K562 (cell line): Measurements from ENCODE around the gene RALY. TPM values are rescaled to one million over a fixed set of nuclear protein-coding genes. Genes with fewer than 3 reads are reported as not detected.

Experiments
- CEBPZ ChIP-seq: fragments of 150-350 bp; IDR thresholded peaks from 2 replicates; pipeline ENCODE4 v1.6.1; 2014; ENCODE audit warnings: low read depth, mild to moderate bottlenecking, low read length, borderline replicate concordance
- CREB5 ChIP-seq: fragments of 250-450 bp; sonication (Bioruptor Pico); IDR thresholded peaks from 2 replicates; pipeline ENCODE4 v1.5.0; 2020; ENCODE audit warnings: mild to moderate bottlenecking
- FUS ChIP-seq: fragments of 200-400 bp; formaldehyde crosslinking; optimal IDR thresholded peaks from 2 replicates; pipeline ENCODE3; 2017; ENCODE audit warnings: low read depth, low read length
- GABPA ChIP-seq: fragments of 200-800 bp; sonication (Bioruptor generic); conservative IDR thresholded peaks from 2 replicates; pipeline ENCODE4 v1.6.1; 2016; ENCODE audit warnings: low read depth, missing genetic modification characterization, missing compliant biosample characterization
- MGA ChIP-seq: fragments of 450-650 bp; IDR thresholded peaks from 2 replicates; pipeline ENCODE4 v1.6.1; 2016; ENCODE audit warnings: mild to moderate bottlenecking, moderate library complexity
- MYNN ChIP-seq, 2 experiments: sonication (generic); formaldehyde crosslinking in 1 of 2; IDR thresholded peaks; 2 replicates each; pipeline versions ENCODE4 v1.5.0 to v1.6.1; 2016 to 2020; ENCODE audit warnings: antibody characterized with exemption in 1 of 2, missing genetic modification reagents in 1 of 2
- NCOA4 ChIP-seq: fragments of 450-650 bp; IDR thresholded peaks from 2 replicates; pipeline ENCODE4 v1.6.1; 2018; ENCODE audit warnings: mild to moderate bottlenecking; ENCODE audit not compliant: partially characterized antibody
- NFE2 ChIP-seq: IDR thresholded peaks from 2 replicates; pipeline ENCODE4 v1.6.1; 2014; ENCODE audit warnings: antibody characterized with exemption, low read depth
- RBM39 ChIP-seq: fragments of 200-400 bp; formaldehyde crosslinking; optimal IDR thresholded peaks from 2 replicates; pipeline ENCODE3; 2018; ENCODE audit warnings: low read depth, low read length
- SMAD1 ChIP-seq: fragments of 150-350 bp; IDR thresholded peaks from 2 replicates; pipeline ENCODE4 v1.6.1; 2014; ENCODE audit warnings: low read length, low read depth; ENCODE audit not compliant: partially characterized antibody
- ZNF785 ChIP-seq: fragments of 250-450 bp; sonication (Bioruptor Pico); IDR thresholded peaks from 2 replicates; pipeline ENCODE4 v1.4.0; 2020; ENCODE audit warnings: mild to moderate bottlenecking
- polyA plus RNA-seq, 8 experiments: library from polyadenylated mRNA; depleted of rRNA in 4 of 8; stranded (reverse) in 5 of 8; unstranded in 3 of 8; fragments of >200 nt; fragmentation: Nextera tagmentation in 2 of 8; fragmentation: Illumina TruSeq in 1 of 8; extraction: Ambion mirVana in 2 of 8; extraction: Trizol in 1 of 8; gene quantifications; 2 replicates each; pipeline versions ENCODE4 v1.2.1 to v1.2.3, GENCODE V29; 2011 to 2014; ENCODE audit warnings: inconsistent platforms in 1 of 8, missing spikeins in 1 of 8
- total RNA-seq, 7 experiments: library from RNA; depleted of rRNA in 6 of 7; stranded (reverse); fragments of >200 nt in 6 of 7; fragmentation: Illumina TruSeq in 2 of 7; extraction: Trizol in 2 of 7; gene quantifications; 2 replicates each; pipeline versions ENCODE4 v1.2.1 to v1.2.3, GENCODE V29; 2011 to 2021; ENCODE audit warnings: low replicate concordance in 1 of 7

Gene RALY
- total and polyA plus RNA-seq, 9 of the 15 experiments (the other 6 are each of a cell fraction or from before 2014, with no cell fraction given): 0.80 to 207 (median 128) TPM

GRCh38 chr20:33992145-33992922 is 1.4 kb upstream of the RALY start (continued):
- TF ChIP-seq CREB5 (no peak), CEBPZ (no peak), MYNN (IDR thresholded peaks at IDR 0.05) (no peak), MYNN (CRISPR knock-in tag; IDR thresholded peaks at IDR 0.05) (no peak), NFE2 (no peak), FUS (no peak), NCOA4 (no peak), ZNF785 (CRISPR knock-in tag) (no peak), RBM39 (no peak), SMAD1 (no peak), MGA (0 out of 2 replicates have a peak, but pooled peaks have one; percentile 31), GABPA (no peak)
